ENCODE results near the gene HOXD8. TPM values are rescaled to one million over a fixed set of nuclear protein-coding genes. Genes with fewer than 3 reads are reported as not detected.

The HOXD8 gene
- total and polyA plus RNA-seq, 8 donors, result 0.32 to 2.9 (median 1.8) TPM

GRCh38 chr2:176100547-176101140 lies 28.9 kb upstream of the HOXD8 start:
- H3K36me3 ChIP-seq, result no peaks in the 10 kb centered on the region
- DNase-seq (no peak), ATAC-seq (no peak)
- no peaks in the 10 kb centered on the region for H3K9me3 ChIP-seq
- H3K27ac ChIP-seq, result no peak overlapping the region
- peaks cover 3 to 27% of the 10 kb centered on the region in 2 donors for H3K4me1 ChIP-seq
- no peak overlapping the region for H3K4me3 ChIP-seq
- intact Hi-C loops (cut with DNase I), result no loop called here
- H3K27me3 ChIP-seq, result peaks cover 99 to 100% of the 10 kb centered on the region in 2 donors
- no peak for TF ChIP-seq CTCF (IDR thresholded peaks at IDR 0.05)

DNA sequence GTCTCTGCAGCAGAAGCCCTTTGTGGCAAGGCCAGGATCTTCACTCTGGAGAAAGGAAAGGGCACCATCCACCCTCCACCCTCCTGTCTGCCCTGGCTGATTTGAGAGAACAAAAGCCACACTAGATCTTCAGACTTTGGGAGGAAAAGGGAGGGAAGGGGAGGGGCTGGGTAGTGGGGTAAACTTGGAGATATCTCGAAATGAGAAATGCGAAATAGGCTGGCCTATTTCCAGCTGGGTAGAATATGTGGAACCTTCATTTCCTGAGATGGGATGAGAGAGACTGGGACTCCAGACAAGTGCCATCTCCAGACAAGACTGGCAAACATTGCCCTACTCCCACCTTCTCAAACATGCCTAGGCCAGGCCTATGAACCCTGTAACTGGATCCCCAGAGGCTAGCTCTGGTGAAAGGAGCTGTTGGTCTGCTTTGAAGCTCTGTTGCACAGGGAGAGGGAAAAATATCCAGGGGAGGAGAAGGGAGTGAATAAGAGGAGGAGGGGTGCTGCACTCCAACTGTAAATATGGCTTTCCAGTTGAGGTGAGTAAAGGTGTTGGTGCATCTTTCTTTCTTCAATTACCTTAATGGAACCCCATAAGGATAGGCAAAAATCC lies 28.2 kb upstream of the HOXD8 start:
- intact Hi-C loops (cut with DNase I), result no loop called here
- Histone ChIP-seq H3K27ac (no peak overlapping the region), H3K4me1 (peaks cover 3 to 28% of the 10 kb centered on the region in 2 donors), H3K9me3 (no peaks in the 10 kb centered on the region), H3K36me3 (no peaks in the 10 kb centered on the region), H3K4me3 (no peak overlapping the region), H3K27me3 (peaks cover 99 to 100% of the 10 kb centered on the region in 2 donors)
- ATAC-seq, result no peak
- no peak for TF ChIP-seq CTCF (IDR thresholded peaks at IDR 0.05)
- no peak for DNase-seq

- Histone ChIP-seq H3K27me3 (peaks cover 99 to 100% of the 10 kb centered on the region in 2 donors), H3K36me3 (no peaks in the 10 kb centered on the region), H3K4me3 (no peak overlapping the region), H3K9me3 (no peaks in the 10 kb centered on the region), H3K4me1 (peaks cover 3 to 29% of the 10 kb centered on the region in 2 donors), H3K27ac (no peak overlapping the region)
- DNase-seq (no peak), ATAC-seq (no peak)
- intact Hi-C loops (cut with DNase I), result no loop called here
- TF ChIP-seq CTCF (IDR thresholded peaks at IDR 0.05), result no peak
Observed at GRCh38 chr2:176101842-176102241, 27.7 kb upstream of the HOXD8 start.

DNA sequence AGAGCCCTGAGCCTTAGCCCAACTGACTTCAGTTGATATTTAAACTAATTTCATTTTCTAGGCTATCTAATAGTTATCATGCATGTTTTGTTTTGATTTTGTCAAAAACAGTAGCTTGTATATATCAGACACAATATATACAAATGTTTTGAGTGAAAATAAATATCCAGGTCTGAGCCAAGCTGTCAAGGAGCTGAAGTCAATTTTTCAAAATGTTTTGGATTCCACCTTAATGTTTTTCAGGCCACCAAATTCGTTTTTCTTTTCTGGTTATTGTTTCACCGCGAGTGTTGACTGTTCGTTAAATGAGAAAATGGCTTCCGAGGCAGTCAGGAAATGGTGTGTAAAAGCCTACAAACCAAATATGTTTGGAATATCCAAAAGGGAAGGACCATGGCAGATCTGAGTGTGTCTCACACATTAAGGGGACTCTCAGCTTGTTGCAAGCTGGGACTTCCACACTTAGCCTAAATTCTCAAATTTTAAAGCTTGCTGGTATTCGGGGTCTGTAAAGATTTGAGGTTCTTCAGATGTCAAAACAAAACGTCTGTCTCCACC lies 27.1 kb upstream of the HOXD8 start:
- TF ChIP-seq CTCF (IDR thresholded peaks at IDR 0.05), result no peak

DNA sequence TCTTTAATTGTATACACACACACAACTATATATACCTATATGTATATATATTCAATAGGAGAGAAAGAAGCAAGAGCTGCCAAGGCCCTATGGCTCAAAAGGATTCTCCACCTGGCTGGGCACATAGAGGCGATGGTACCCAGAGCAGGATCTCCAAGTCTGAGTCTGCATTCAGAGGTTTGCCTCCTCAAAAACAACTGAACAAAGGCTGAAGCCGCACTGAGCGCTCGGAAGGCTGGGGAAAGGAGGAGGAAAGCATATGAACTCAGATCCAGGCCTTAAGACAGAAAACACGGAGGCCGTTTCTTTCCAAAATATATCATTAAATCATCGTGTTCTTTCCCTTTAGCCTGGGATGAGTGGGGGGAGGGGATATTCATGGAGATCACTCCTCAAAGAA lies 26.3 kb upstream of the HOXD8 start:
- peaks cover 0 to 21% of the 10 kb centered on the region in 2 donors for H3K4me1 ChIP-seq
- H3K27ac ChIP-seq, result no peak overlapping the region
- H3K36me3 ChIP-seq, result no peaks in the 10 kb centered on the region
- no peak for ATAC-seq
- H3K4me3 ChIP-seq, result no peak overlapping the region
- peaks cover 98 to 100% of the 10 kb centered on the region in 2 donors for H3K27me3 ChIP-seq
- no peaks in the 10 kb centered on the region for H3K9me3 ChIP-seq
- no peak for DNase-seq
- intact Hi-C loops (cut with DNase I), result no loop called here
- no peak for TF ChIP-seq CTCF (IDR thresholded peaks at IDR 0.05)

More for the DNA sequence above, 27.1 kb upstream of the HOXD8 start:
- no peak overlapping the region for H3K27ac ChIP-seq
- peaks cover 99 to 100% of the 10 kb centered on the region in 2 donors for H3K27me3 ChIP-seq
- ATAC-seq (no peak), DNase-seq (no peak)
- no peaks in the 10 kb centered on the region for H3K36me3 ChIP-seq
- intact Hi-C loops (cut with DNase I), result no loop called here
- H3K4me1 ChIP-seq, result peaks cover under 1 to 28% of the 10 kb centered on the region in 2 donors
- H3K4me3 ChIP-seq, result no peak overlapping the region
- no peaks in the 10 kb centered on the region for H3K9me3 ChIP-seq

All from left lung (tissue), 10 donors.